IPS DF 4.7 (cell line): ENCODE results near the gene AKIP1.
"Not testable (repeated sequence)": the region's sequence is repeated elsewhere in the genome, so short reads cannot be mapped to it uniquely, and the experiment has no call there.

Source experiments
- DNase-seq: peaks from one replicate; pipeline ENCODE4 v3.0.0-alpha.2; 2013; ENCODE audit warnings: low spot score; ENCODE audit errors: extremely low read depth

AKIP1 gene, protein sequence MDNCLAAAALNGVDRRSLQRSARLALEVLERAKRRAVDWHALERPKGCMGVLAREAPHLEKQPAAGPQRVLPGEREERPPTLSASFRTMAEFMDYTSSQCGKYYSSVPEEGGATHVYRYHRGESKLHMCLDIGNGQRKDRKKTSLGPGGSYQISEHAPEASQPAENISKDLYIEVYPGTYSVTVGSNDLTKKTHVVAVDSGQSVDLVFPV

DNA sequence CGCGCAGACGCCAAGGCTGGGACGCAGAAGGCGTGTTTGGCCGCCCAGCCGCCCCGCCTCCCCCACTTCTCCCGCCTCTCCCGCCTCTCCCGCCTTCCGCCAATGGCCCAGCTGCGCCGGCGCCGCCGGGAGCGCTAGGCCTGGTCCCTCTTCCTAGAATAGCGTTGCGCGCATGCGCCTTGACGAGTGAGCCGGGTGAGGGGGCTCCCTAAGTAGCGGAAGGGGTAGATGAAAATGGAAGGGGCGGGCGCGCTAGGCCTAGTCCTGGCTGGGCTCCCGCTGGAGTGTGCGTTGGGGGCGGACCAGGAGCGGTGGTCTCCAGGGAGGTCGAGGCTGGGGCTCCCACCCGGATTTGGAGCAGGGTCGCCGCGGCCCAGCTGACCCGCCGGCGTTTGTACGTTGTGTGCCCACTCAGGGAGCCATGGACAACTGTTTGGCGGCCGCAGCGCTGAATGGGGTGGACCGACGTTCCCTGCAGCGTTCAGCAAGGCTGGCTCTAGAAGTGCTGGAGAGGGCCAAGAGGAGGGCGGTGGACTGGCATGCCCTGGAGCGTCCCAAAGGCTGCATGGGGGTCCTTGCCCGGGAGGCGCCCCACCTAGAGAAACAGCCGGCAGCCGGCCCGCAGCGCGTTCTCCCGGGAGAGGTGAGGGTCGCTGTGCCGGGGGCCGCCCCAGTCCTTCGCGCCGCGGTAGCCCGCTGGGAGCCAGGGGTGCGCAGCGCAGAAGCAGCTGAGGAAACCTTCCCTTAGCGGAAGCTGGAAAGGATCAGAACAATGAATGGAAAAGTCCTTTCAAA lies at the start of gene AKIP1:
Gene AKIP1 (plus strand): TSS at position 161 of the 795 bp plus-strand sequence. CDS start 261 bp downstream, at position 422.
- peak; percentile 88 for DNase-seq

DNA sequence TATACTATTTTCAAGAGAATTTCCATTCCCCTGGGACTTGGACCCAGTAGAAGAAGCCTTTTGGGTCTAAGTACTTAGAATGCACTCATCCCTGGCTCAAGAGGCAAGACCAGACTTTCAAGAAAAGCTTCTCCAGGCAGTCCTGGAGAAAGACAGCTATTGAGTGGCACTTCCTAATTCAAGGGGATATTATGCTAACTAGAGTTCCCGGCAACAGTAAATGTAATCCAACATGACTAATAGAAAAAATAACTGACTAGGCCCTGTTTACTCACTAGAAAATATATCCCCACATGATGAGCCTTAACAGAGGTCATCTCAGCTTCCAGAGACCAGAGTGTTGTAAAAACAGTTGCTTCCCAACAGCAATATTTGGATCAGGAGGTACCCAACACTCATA lies 47.2 kb upstream of the AKIP1 start:
- no peak for DNase-seq

DNA sequence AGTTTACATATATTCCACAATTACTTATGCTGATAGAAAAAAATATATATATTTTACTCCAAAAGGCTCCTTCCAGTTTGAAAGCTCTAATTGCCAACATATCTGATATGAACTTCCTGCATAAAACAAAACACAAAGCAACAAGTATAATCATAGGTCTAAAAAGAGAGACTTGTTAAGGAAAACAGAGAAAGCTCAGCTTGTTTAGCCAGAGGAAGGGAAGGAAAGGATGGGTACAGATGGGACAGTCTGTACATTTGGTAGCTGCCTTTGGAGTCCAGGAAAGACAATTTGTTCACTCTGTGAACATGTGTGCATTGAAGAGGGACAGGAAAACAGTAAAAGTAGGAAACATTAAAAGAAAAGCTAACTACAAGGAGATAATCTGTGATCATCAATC lies 45.7 kb upstream of the AKIP1 start:
- no peak for DNase-seq

DNA sequence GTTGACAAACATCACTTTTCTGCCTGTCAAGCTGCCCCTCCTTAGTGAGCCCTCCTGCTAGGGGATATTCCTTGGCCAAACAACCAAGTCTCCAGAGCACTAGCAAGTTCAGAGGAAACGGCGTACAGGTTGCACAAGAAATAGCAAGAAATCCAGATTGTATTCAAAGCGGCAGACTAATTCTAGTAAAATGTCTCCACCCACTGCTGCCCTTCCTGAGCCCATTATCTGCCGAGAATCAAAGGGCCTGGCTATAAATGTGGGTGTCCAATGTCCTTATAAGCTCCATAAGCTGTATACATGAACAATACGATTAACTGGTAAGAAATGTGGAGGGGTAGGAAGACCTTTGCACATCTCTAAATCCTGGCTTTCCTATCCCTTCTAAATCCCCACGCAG lies 44.0 kb upstream of the AKIP1 start:
- DNase-seq = no peak

DNA sequence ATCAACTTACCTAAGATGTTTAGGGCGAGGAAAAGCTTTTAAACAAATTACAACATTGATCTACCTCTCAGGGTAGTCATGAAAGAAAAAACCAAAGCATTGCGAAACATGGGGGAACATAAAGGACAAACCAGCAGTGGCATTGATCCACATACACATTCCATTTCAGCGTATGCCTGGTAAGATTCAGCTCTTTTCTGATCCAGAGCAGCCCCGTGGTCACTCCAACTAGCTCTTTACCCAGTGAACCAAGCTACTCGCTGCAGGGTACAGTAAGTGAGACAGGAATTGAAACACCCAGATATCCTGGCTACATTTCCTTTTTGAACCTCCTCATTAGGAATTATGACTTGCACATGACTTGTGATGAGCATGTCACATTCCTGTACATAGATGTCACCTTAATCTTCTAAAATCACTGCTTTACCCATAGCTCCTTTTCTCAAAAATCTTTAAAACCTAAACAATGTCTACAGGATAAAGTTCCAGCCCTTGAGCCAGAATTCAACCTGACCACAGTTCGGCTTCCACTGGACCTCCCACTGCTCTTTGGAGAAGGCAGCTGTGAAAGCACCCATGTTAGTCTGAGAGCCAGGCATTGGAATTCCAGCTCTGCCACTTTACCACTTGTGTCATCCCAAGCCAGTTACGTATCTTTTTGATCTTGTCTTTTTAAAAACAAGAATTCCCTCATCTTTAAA lies 42.9 kb upstream of the AKIP1 start:
- DNase-seq = no peak

DNA sequence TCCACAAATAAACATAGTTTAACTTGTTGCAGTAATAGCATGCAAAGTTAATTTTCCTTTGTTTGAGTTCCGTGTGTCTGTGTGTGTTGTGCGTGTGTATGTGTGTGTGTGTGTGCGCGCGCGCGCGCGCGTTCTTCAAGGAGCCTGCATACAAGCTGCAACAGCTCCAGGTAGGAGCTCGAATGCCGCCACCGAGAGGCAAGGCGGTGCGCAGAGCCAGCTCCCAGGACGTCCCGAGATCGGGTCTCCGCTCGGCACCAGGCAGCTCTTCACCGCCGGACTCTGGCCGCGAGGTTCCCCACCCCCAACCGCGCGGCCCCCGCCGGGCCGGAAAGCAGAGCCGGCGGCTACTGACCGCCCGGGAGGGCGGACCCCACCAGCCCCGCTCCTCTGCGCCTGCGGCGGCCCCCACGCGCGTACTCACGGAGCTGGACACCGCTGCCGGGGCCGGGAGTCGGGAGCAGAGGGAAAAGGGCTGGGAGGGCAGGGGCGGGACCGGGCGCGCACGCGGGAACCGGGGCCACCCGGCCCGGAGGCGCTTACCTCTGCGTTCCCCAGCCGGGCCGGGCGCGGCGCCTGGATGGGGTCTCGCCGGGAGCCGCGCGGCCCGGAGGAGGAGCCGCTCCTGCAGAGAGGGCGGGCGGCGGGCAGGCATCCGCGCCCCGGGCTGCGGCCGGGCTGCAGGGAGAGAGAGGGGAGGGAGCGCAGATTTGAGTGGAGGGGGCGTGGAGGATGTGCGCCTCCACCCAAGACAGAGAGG lies 40.4 kb upstream of the AKIP1 start:
- DNase-seq = no peak

DNA sequence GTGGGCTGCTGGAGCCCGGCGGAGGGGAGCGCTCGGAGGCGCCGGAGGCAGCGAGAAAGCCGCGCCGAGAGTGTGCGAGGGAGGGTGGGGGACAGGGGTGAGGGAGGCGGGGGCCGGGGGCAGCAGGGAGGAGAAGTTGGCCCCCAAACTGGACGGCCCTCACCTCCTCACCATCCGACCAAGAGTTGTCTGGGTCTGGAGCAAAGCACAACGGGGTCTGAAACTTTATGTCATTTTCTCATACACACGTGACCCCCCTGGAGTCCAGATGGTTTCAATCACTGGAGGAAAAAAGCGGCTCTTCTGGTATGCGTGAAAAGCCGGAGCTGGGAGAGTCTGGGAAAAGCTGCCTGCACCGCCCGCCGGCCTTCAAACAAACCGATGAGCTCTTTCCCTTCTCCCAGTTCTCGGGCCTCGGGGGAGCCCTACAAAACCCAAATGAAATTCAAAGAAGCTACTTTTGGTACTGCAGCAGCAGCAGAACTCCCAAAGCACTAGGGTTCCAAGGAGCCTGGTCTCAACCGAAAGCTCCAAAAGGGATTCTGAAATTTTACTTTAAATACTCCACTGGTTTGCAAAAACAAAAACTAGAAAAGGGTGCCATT lies 39.7 kb upstream of the AKIP1 start:
- no peak for DNase-seq

DNA sequence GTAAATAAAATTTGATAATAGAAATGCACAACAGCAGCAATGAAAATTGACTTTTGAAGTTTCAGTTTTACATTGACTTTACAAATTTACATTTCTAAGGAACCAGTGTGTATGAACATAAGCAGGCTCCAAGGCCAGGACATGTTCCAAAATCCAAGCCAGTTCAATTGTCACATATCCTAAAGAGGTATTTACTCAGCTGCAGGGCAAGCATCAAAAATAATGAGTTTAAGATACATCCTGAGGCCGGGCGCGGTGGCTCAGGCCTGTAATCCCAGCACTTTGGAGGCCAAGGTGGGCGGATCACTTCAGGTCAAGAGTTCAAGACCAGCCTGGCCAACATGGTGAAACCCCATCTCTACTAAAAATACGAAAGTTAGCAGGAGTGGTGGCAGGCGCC lies 39.0 kb upstream of the AKIP1 start:
- DNase-seq = no peak

DNA sequence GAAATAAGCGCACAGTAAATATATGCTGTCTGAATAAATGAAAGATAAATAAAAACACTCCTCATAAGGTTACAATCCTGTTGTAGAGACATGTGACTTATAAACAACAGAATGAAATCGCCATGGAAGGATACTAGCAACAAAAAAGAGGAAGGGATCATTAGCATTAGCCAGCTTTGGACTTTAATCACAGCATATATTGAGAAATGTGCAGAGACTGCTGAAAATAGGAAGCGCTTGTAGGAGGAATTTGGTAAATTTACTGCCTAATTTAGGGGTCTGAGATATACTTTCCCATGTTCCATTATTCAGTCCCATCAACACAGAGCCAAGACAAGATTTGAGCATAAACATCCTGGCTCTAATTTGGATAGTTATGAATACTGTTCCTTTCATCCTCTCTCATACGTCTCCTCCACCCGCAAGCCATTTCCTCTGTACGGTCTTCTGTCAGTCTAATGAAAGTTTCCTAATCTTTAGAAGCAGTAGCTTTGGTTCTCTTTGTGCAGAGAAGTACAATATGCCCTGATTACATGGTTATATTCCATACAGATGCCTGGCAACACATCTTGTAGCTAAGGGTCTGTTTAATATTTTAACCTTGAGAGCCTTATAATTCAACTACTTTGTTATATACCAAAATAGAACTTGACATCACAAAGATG lies 37.1 kb upstream of the AKIP1 start:
- DNase-seq = no peak

DNA sequence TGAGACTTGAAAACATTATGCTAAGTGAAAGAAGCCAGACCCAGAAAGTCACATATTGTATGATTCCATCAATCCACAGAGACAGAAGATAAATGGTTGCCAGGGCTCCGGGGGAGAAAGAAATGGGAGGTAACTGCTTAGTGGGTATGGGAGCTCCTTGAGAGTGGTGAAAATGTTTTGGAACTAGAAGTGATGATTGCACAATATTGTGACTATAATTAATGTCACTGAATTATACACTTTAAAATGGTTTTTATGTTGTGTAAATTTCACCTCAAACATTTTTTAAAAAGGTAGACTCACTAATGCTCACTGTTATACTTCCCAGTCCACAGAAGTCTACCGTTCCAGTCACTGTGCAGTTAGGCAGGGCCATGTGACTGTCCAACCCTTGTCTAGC lies 32.2 kb upstream of the AKIP1 start:
- no peak for DNase-seq

DNA sequence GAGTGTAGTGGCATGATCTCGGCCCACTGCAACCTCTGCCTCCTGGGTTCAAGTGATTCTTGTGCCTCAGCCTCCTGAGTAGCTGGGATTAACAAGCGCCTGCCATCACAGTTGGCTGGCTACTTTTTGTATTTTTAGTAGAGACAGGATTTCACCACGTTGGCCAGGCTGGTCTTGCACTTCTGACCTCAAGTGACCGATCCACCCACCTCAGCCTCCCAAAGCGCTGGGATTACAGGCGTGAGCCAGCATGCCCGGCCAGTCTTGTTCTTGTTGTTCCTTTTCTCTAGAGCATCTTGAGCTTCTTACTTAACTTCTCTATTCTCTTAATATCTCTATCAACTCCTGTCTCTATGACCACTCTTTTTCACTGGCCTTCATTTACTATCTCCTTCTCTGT lies 29.4 kb upstream of the AKIP1 start:
- DNase-seq = not testable (repeated sequence)

DNA sequence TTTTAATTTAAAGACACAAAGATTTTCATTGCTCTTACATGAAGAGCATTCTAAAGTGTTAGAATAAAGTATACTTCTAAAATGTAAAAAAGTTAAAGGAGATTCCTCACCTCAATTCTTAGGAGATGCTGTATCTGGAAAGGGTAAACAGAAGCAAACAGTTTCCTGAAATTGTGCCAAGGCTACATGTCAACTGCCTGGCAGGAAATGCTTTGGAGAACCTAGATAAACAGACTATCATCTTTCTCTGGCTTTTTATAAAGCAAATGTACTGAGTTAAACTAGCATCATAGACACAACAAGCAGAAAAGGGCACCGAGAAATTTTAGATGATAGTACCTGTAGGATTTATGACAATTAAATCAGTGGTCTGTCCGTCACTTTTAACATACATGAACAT lies 24.7 kb upstream of the AKIP1 start:
- DNase-seq = no peak

DNA sequence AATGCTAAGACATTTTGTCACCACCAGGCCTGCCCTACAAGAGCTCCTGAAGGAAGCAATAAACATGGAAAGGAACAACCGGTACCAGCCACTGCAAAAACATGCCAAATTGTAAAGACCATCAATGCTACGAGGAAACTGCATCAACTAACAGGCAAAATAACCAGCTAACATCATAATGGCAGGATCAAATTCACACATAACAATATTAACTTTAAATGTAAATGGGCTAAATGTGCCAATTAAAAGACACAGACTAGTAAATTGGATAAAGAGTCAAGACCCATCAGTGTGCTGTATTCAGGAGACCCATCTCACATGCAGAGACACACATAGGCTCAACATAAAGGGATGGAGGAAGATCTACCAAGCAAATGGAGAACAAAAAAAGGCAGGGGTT lies 19.8 kb upstream of the AKIP1 start:
- DNase-seq = not testable (repeated sequence)

DNA sequence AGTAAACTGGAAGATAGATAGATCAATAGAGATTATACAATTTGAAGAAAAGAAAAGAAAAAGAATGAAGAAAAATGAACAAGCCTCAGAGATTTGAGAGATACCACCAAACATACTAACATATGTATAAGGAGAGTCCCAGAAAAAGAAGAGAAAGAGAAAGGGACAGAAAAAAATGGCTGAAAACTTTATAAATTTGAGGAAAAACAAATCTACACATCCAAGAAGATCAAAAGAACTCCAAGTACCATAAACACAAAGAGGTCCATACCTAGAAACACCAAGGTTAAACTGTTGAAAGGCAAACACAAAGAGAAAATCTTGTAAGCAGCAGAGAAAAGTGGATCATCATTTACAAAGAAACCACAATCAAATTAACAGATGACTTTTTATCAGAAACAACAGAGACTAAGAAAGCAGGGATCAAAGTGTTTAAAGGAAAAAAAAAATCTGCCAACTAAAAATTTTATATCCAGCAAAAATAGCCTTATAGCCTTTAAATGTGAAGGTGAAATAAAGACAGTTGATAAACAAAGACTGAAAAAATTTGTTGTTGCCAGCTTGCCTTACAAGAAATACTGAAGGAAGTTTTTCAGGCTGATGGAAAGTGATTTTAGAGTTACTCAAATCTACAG lies 11.8 kb upstream of the AKIP1 start:
- DNase-seq = no peak

DNA sequence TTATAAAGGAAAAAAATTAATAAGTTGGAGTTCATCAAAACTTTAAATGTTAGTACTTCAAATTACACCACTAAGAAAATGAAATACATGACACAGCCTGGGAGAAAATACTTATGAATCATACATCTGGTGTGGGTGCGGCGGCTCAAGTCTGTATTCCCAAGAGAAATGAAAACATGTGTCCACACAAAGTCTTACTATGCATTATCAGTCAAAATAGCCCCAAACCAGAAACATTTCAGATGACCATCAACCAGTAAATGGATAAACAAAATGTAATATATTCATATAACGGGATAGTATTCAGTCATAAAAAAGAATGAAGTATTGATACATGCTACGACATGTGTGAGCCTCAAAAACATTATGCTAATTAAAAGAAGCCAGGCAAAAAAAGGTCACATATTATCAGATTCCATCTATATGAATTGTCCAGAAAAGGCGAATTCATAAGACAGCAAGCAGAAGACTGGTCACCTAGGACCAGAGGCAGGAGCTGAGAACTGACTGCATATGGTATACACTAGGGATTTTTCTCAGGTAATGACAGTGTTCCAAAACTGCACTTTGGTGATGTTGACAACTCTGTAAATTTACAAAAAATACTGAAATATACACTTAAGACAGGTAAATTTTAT lies 5.3 kb upstream of the AKIP1 start:
- no peak for DNase-seq

DNA sequence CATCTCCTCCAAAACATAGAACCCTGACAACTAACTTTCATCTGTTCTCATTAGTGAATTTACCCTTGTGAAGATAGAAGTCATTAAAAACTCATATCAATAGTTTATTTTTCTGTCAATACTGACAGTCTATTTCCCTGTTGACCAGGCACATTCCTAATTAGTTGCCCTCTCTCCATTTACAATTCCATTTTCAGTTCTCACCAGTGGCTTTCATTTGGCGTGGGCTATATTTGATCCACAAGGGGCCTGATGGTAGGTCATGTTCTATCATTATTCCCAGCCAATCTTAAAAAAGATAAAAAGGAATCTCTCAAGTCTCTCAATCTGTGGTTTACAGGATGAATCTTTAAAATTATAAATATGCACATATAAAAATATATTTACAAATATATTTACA lies 3.9 kb upstream of the AKIP1 start:
- no peak for DNase-seq

DNA sequence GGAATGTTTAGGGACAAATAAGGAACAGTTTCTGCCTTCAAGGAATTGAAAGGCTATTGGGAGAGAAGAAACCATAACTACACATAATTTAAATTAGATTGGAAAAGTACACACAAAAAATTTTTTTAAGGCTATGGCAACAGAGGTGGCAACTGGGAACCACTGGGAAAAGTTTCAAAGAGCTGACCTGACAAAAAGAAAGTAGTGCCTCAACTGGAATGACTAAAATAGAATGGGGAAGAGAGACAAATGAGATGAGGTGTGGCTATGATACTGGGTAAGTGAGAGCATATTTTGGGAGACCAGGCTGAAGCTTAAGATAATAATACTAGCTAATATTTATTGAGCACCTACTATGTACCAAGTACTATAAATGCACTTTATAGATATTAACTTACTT lies 2.9 kb upstream of the AKIP1 start:
- no peak for DNase-seq

DNA sequence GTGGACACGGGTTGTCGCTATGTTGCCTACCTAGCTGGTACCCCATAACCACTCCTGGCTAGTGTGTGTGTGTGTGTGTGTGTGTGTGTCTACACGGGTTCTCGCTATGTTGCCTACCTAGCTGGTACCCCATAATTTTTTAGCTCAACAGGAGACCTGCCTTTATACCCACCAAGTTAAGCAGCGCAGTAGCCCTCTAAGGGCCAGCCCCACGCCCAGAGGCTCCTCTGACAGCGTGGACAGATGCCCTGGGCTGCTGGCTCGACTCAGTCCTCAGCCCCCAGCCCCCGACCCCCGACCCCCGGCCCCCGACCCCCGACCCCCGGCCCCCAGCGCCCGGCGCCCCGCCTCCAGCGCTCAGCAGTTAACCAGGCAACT lies 351 bp upstream of the AKIP1 start:
- DNase-seq = no peak

DNA sequence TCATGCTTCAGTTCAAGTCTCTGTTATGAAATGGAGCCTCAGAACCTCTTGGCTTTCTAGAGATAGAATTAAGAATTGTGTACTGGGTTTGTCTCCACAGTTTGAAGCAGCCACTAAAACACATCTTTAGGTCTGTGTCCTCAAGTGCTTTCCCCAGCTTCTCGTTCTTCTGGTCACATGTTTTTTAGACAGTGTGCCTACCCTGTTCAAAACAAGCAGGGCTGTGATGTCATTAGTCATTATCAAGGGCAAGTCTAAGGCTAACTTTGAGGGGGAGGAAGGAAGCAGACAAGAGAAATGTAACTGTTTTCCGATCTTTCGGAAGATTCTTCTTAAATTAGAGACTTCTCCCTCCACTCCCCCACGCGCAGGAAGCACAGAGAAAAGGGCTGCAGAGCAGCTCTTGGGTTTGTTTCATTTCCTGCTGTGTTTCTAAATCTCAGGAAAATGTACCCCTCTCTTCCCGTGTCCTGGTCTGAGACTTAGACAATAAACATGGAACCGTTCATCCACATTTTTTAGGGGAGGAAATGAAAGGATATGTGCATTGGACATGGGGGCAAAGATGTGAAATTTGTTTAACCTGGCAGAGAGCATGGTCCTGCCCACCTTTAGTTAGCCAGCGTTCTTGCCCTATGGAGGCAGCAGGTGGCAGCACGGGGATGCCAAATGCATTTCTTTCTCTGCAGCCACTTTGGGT lies 3.1 kb downstream of the AKIP1 start:
- no peak for DNase-seq
